SK-N-SH treated with all-trans-retinoic acid at 6 μM for 48 hours (cell line): ENCODE data around the gene GAPVD1.
A peak's percentile ranks its signal among the peaks of the same experiment; 100 is the strongest.

Source experiments
- ATAC-seq: fragments of 200-7000 bp; cut with Tn5 transposase; 3 replicates; pipeline ENCODE4 v1.9.1; 2020; ENCODE audit warnings: mild to moderate bottlenecking, moderate library complexity
- BACH2 ChIP-seq: fragments of 250-450 bp; sonication (Bioruptor Pico); IDR thresholded peaks from 2 replicates; pipeline ENCODE4 v1.9.0; 2021; ENCODE audit warnings: mild to moderate bottlenecking, borderline replicate concordance
- CREB5 ChIP-seq: fragments of 250-450 bp; sonication (Bioruptor Pico); IDR thresholded peaks from 2 replicates; pipeline ENCODE4 v1.5.1; 2020; ENCODE audit warnings: low read depth, mild to moderate bottlenecking, moderate library complexity
- ESRRG ChIP-seq: fragments of 250-450 bp; sonication (Bioruptor Pico); IDR thresholded peaks from 2 replicates; pipeline ENCODE4 v1.6.1; 2021; ENCODE audit warnings: mild to moderate bottlenecking
- ISL1 ChIP-seq: fragments of 250-450 bp; sonication (Bioruptor Pico); IDR thresholded peaks from 2 replicates; pipeline ENCODE4 v2.1.2; 2022; ENCODE audit warnings: mild to moderate bottlenecking, moderate library complexity
- PATZ1 ChIP-seq: fragments of 250-450 bp; sonication (Bioruptor Pico); IDR thresholded peaks from 2 replicates; pipeline ENCODE4 v1.8.0; 2020; ENCODE audit warnings: mild to moderate bottlenecking, moderate library complexity, borderline replicate concordance
- POU6F1 ChIP-seq: fragments of 250-450 bp; sonication (Bioruptor Pico); IDR thresholded peaks from 2 replicates; pipeline ENCODE4 v1.8.0; 2021; ENCODE audit warnings: low read depth, mild to moderate bottlenecking, moderate library complexity, borderline replicate concordance
- PPARA ChIP-seq: fragments of 250-450 bp; sonication (Bioruptor Pico); IDR thresholded peaks from 2 replicates; pipeline ENCODE4 v1.5.0; 2020; ENCODE audit warnings: mild to moderate bottlenecking, borderline replicate concordance
- RARB ChIP-seq: fragments of 250-450 bp; sonication (Bioruptor Pico); IDR thresholded peaks from 2 replicates; pipeline ENCODE4 v1.8.0; 2021; ENCODE audit warnings: mild to moderate bottlenecking, moderate library complexity
- SNAI2 ChIP-seq: fragments of 250-450 bp; sonication (Bioruptor Pico); IDR thresholded peaks from 2 replicates; pipeline ENCODE4 v1.5.0; 2020; ENCODE audit warnings: mild to moderate bottlenecking, moderate library complexity
- TCF4 ChIP-seq: fragments of 250-450 bp; sonication (Bioruptor Pico); IDR thresholded peaks from 2 replicates; pipeline ENCODE4 v1.8.0; 2021; ENCODE audit warnings: mild to moderate bottlenecking, moderate library complexity, borderline replicate concordance
- TSHZ2 ChIP-seq: fragments of 250-450 bp; sonication (Bioruptor Pico); IDR thresholded peaks from 2 replicates; pipeline ENCODE4 v1.5.0; 2020; ENCODE audit warnings: mild to moderate bottlenecking, moderate library complexity
- ZFP30 ChIP-seq: fragments of 450-650 bp; formaldehyde crosslinking; IDR thresholded peaks from 2 replicates; pipeline ENCODE4 v1.5.0; 2022; ENCODE audit warnings: mild to moderate bottlenecking, moderate library complexity
- ZNF565 ChIP-seq: fragments of 450-650 bp; formaldehyde crosslinking; conservative IDR thresholded peaks from 2 replicates; pipeline ENCODE4 v1.5.0; 2020; ENCODE audit warnings: low read depth, mild to moderate bottlenecking, moderate library complexity
- ZNF70 ChIP-seq: fragments of 450-650 bp; formaldehyde crosslinking; IDR thresholded peaks from 2 replicates; pipeline ENCODE4 v1.5.0; 2020; ENCODE audit warnings: mild to moderate bottlenecking, moderate library complexity
- ZNF8 ChIP-seq: fragments of 450-650 bp; formaldehyde crosslinking; IDR thresholded peaks from 2 replicates; pipeline ENCODE4 v1.5.0; 2020; ENCODE audit warnings: mild to moderate bottlenecking, moderate library complexity

The GAPVD1 gene

GRCh38 chr9:125361837-125362531, 100.4 kb downstream of the GAPVD1 start:
- peak; percentile 39; the same call in 1 of the 3 replicates for ATAC-seq
- TF ChIP-seq CREB5 (CRISPR knock-in tag) (no peak), PPARA (CRISPR knock-in tag) (no peak), ZNF8 (CRISPR knock-in tag) (no peak), TSHZ2 (CRISPR knock-in tag) (no peak), BACH2 (CRISPR knock-in tag) (no peak), ISL1 (CRISPR knock-in tag) (no peak), POU6F1 (no peak), TCF4 (no peak)

- no peak for ATAC-seq
These were observed 105.0 kb downstream of the GAPVD1 start for GRCh38 chr9:125366676-125367075.

More at GRCh38 chr9:125366676-125367075, 105.0 kb downstream of the GAPVD1 start:
- TF ChIP-seq ESRRG (CRISPR knock-in tag) (no peak), ZNF565 (CRISPR knock-in tag) (no peak), ZNF70 (no peak), TSHZ2 (CRISPR knock-in tag) (no peak), RARB (CRISPR knock-in tag) (no peak), SNAI2 (CRISPR knock-in tag) (no peak), ZFP30 (CRISPR knock-in tag) (no peak), CREB5 (CRISPR knock-in tag) (no peak), PPARA (CRISPR knock-in tag) (no peak), BACH2 (CRISPR knock-in tag) (no peak), PATZ1 (CRISPR knock-in tag) (no peak), ZNF8 (CRISPR knock-in tag) (no peak)
